Measurements from ENCODE around the gene CDC45. TPM values are rescaled to one million over a fixed set of nuclear protein-coding genes. Genes with fewer than 3 reads are reported as not detected.

The CDC45 gene
- total and polyA plus RNA-seq, 2 donors (not counting 1 experiment from before 2014, with no cell fraction given): 3.8 to 12.0 TPM

DNA sequence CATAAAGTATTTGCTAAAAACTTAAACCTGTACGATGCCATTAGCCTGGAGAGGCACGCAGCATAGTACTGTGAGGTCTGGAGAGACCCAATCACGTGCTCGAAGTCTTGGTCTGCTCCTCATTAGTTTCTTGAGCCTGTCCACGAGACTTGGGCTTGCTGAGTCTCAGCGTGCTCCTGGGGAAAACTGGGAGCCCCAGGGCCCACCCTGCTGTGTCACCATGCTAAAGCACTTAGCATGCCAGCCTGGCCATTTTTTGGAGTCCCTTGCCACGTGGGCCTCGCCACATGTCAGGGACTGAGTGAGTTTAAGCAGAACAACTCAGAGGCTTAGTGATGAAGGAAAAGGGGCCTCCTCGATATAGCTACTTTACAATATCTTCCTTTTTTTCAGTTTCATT, 2.6 kb downstream of the CDC45 start:
- H3K36me3 ChIP-seq (ENCODE audit: control insufficient read depth, insufficient read depth, low read length): peaks cover 4% of the 10 kb centered on the region
- H2AFZ ChIP-seq (ENCODE audit: low read length): no peak overlapping the region
- TF ChIP-seq EZH2 (IDR thresholded peaks at IDR 0.05; ENCODE audit: low read length, missing control alignments): no peak
- TF ChIP-seq, protein P1, sequence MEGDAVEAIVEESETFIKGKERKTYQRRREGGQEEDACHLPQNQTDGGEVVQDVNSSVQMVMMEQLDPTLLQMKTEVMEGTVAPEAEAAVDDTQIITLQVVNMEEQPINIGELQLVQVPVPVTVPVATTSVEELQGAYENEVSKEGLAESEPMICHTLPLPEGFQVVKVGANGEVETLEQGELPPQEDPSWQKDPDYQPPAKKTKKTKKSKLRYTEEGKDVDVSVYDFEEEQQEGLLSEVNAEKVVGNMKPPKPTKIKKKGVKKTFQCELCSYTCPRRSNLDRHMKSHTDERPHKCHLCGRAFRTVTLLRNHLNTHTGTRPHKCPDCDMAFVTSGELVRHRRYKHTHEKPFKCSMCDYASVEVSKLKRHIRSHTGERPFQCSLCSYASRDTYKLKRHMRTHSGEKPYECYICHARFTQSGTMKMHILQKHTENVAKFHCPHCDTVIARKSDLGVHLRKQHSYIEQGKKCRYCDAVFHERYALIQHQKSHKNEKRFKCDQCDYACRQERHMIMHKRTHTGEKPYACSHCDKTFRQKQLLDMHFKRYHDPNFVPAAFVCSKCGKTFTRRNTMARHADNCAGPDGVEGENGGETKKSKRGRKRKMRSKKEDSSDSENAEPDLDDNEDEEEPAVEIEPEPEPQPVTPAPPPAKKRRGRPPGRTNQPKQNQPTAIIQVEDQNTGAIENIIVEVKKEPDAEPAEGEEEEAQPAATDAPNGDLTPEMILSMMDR (conservative IDR thresholded peaks at IDR 0.05 in 1 of 2, IDR thresholded peaks at IDR 0.05 in 1 of 2; ENCODE audit: low read depth in 1 of 2, low read length in 2 of 2): no peak
- H3K9me3 ChIP-seq (ENCODE audit: control insufficient read depth, insufficient read depth, low read depth, low read length): no peaks in the 10 kb centered on the region
- no peaks in the 10 kb centered on the region for H3K27me3 ChIP-seq (ENCODE audit: control insufficient read depth, insufficient read depth, low read length)
- no peak for DNase-seq (ENCODE audit: low read depth in 2 of 2)
- H3K79me2 ChIP-seq (ENCODE audit: control insufficient read depth, insufficient read depth, low read length): peaks cover 26% of the 10 kb centered on the region
- peaks cover 10% of the 10 kb centered on the region for H3K4me1 ChIP-seq (ENCODE audit: control insufficient read depth, extremely low read depth, insufficient read depth, low read length)
- H3K4me2 ChIP-seq (ENCODE audit: extremely low read depth, insufficient read depth, low read length): no peak overlapping the region
- no peak overlapping the region for H3K27ac ChIP-seq (ENCODE audit: insufficient read depth, low read length)
- H3K9ac ChIP-seq (ENCODE audit: insufficient read depth, low read length): no peak overlapping the region
- H4K20me1 ChIP-seq (ENCODE audit: control insufficient read depth, extremely low read depth, insufficient read depth, low read length): no peaks in the 10 kb centered on the region
- H3K4me3 ChIP-seq (replicated peaks in 1 of 4; ENCODE audit: control extremely low read depth in 1 of 4, insufficient read depth in 1 of 4, low read depth in 3 of 4, low read length in 4 of 4): no peak overlapping the region

DNA sequence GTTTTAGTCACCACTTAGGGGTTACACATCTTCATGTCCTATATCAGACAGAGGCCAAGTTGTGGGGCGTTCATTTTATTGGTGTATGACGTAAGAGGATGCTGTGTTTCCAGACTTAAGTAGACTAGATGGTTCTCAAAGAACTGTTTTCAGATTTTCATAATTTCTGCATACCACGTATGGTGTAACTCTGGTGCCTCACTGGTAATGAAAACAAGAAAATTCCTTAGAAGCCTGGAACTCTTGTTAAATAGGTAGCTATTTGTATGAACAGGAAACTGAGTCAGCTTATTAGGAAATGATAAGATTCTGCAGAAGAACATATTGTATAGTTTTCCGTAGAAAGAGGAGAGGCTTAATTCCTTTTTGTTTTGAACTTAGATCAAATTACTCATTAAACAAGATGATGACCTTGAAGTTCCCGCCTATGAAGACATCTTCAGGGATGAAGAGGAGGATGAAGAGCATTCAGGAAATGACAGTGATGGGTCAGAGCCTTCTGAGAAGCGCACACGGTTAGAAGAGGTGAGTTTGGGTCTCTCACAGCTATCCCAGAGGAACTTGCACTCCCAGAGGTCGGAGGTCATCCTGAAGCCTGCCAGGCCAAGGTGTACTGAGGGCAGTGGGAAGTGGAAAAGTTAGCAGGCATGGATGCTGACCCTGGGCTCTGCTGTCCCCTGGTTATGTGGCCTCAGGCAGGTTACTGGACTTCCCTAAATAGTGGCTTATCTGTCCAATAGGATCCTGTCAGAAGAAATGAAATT, 3.9 kb downstream of the CDC45 start:
- no peak overlapping the region for H3K4me2 ChIP-seq (ENCODE audit: extremely low read depth, insufficient read depth, low read length)
- no peaks in the 10 kb centered on the region for H3K9me3 ChIP-seq (ENCODE audit: control insufficient read depth, insufficient read depth, low read depth, low read length)
- no peak overlapping the region for H3K27ac ChIP-seq (ENCODE audit: insufficient read depth, low read length)
- no peak overlapping the region for H3K4me3 ChIP-seq (replicated peaks in 1 of 4; ENCODE audit: control extremely low read depth in 1 of 4, insufficient read depth in 1 of 4, low read depth in 3 of 4, low read length in 4 of 4)
- H4K20me1 ChIP-seq (ENCODE audit: control insufficient read depth, extremely low read depth, insufficient read depth, low read length): no peaks in the 10 kb centered on the region
- H3K4me1 ChIP-seq (ENCODE audit: control insufficient read depth, extremely low read depth, insufficient read depth, low read length): peaks cover 6% of the 10 kb centered on the region
- H3K36me3 ChIP-seq (ENCODE audit: control insufficient read depth, insufficient read depth, low read length): peaks cover 4% of the 10 kb centered on the region
- H2AFZ ChIP-seq (ENCODE audit: low read length): no peak overlapping the region
- H3K79me2 ChIP-seq (ENCODE audit: control insufficient read depth, insufficient read depth, low read length): peaks cover 12% of the 10 kb centered on the region
- no peak for TF ChIP-seq EZH2 (IDR thresholded peaks at IDR 0.05; ENCODE audit: low read length, missing control alignments)
- TF ChIP-seq, protein P1 (conservative IDR thresholded peaks at IDR 0.05 in 1 of 2, IDR thresholded peaks at IDR 0.05 in 1 of 2; ENCODE audit: low read depth in 1 of 2, low read length in 2 of 2): no peak
- peak in 1 of 2 donors; percentile 24 for DNase-seq (ENCODE audit: low read depth in 2 of 2)
- no peaks in the 10 kb centered on the region for H3K27me3 ChIP-seq (ENCODE audit: control insufficient read depth, insufficient read depth, low read length)
- H3K9ac ChIP-seq (ENCODE audit: insufficient read depth, low read length): no peak overlapping the region

DNA sequence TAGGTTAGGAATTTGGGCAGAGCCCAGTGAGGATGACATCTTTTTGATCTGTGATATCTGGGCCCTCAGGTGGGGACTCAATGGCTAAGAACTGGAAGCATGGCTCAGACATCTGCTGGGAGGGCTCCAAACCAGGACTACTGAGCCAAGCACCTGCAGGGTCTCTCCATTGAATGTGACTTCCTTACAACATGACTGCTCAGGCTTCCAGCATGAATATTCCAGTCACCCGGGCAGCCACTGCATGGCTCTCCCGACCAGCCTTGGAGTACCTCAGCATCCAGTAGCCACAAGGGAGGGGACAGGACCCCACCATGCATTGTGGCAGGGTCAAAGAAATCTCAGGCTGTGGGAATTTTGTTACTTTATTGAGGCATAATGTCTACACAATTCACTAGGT, 8.6 kb downstream of the CDC45 start:
- peaks cover 4% of the 10 kb centered on the region for H3K36me3 ChIP-seq (ENCODE audit: control insufficient read depth, insufficient read depth, low read length)
- no peak for TF ChIP-seq EZH2 (IDR thresholded peaks at IDR 0.05; ENCODE audit: low read length, missing control alignments)
- TF ChIP-seq, protein P1 (conservative IDR thresholded peaks at IDR 0.05 in 1 of 2, IDR thresholded peaks at IDR 0.05 in 1 of 2; ENCODE audit: low read depth in 1 of 2, low read length in 2 of 2): no peak

More for the DNA sequence above, 8.6 kb downstream of the CDC45 start:
- H3K4me2 ChIP-seq (ENCODE audit: extremely low read depth, insufficient read depth, low read length): no peak overlapping the region
- H3K27ac ChIP-seq (ENCODE audit: insufficient read depth, low read length): no peak overlapping the region
- H3K9me3 ChIP-seq (ENCODE audit: control insufficient read depth, insufficient read depth, low read depth, low read length): no peaks in the 10 kb centered on the region
- H3K4me3 ChIP-seq (replicated peaks in 1 of 4; ENCODE audit: control extremely low read depth in 1 of 4, insufficient read depth in 1 of 4, low read depth in 3 of 4, low read length in 4 of 4): no peak overlapping the region
- no peaks in the 10 kb centered on the region for H3K4me1 ChIP-seq (ENCODE audit: control insufficient read depth, extremely low read depth, insufficient read depth, low read length)
- H2AFZ ChIP-seq (ENCODE audit: low read length): no peak overlapping the region
- H3K27me3 ChIP-seq (ENCODE audit: control insufficient read depth, insufficient read depth, low read length): no peaks in the 10 kb centered on the region
- no peaks in the 10 kb centered on the region for H4K20me1 ChIP-seq (ENCODE audit: control insufficient read depth, extremely low read depth, insufficient read depth, low read length)
- no peak for DNase-seq (ENCODE audit: low read depth in 2 of 2)
- H3K79me2 ChIP-seq (ENCODE audit: control insufficient read depth, insufficient read depth, low read length): no peaks in the 10 kb centered on the region
- no peak overlapping the region for H3K9ac ChIP-seq (ENCODE audit: insufficient read depth, low read length)

Data from fibroblast of lung (primary cell).